K562 (cell line): Measurements from ENCODE around the gene KRT16. TPM values are rescaled to one million over a fixed set of nuclear protein-coding genes. Genes with fewer than 3 reads are reported as not detected.

Experiments
- ATAC-seq: fragments of 200-7000 bp; cut with Tn5 transposase; 3 replicates; pipeline ENCODE4 v1.9.1; 2020; ENCODE audit warnings: moderate library complexity
- BruUV-seq: library from RNA; stranded (reverse); fragments of 400-500 nt; replicated peaks from 2 replicates; lab custom pipeline; 2021; lab: Mats Ljungman, UMichigan
- CTCF ChIA-PET: fragments of 300-600 bp; formaldehyde crosslinking; extraction: SDS; loops from one replicate; lab custom pipeline; 2021; ENCODE audit warnings: low intra/inter-chr PET ratio; lab: Yijun Ruan, JAX
- POLR2A ChIA-PET: fragments of 300-600, 350-650 bp; sonication (Branson Sonifier 250); formaldehyde crosslinking; extraction: SDS; loops from one replicate; lab custom pipeline; 2021; ENCODE audit warnings: antibody characterized with exemption, inconsistent platforms; lab: Yijun Ruan, JAX
- DNase-seq, 4 experiments: peaks; one replicate each; pipeline versions ENCODE4 v3.0.0 to v3.0.0-alpha.2; 2011 to 2018; ENCODE audit warnings: low spot score in 3 of 4, mixed read lengths in 3 of 4; ENCODE audit errors: extremely low read depth in 1 of 4
- FAIRE-seq: peaks from 2 replicates; lab custom pipeline; 2011; peaks lifted over from hg19 to GRCh38; lab: Jason Lieb, UNC
- H2AFZ ChIP-seq: 2 replicates; pipeline ENCODE4 v1.6.0; 2011; ENCODE audit warnings: low read depth, low read length, control low read depth, inconsistent platforms
- H3K27ac ChIP-seq: fragments of 200-600 bp; 3 replicates; pipeline ENCODE4 v1.8.0; 2011; ENCODE audit warnings: low read depth, mild to moderate bottlenecking, control low read depth, inconsistent platforms, low read length, moderate library complexity, mixed read lengths; ENCODE audit errors: extremely low read depth
- H3K27me3 ChIP-seq, 2 experiments: fragments of 300-600 bp in 1 of 2; 2 replicates in 1 of 2; 3 replicates in 1 of 2; pipeline versions ENCODE4 v1.6.0 to v1.8.0; 2011; ENCODE audit warnings: inconsistent platforms in 2 of 2, low read length in 2 of 2, mild to moderate bottlenecking in 1 of 2, mixed read lengths in 1 of 2, moderate library complexity in 1 of 2; ENCODE audit not compliant: control insufficient read depth in 2 of 2, insufficient read depth in 2 of 2
- H3K36me3 ChIP-seq: fragments of 300-600 bp; 3 replicates; pipeline ENCODE4 v1.8.0; 2011; ENCODE audit warnings: mild to moderate bottlenecking, low read length, inconsistent platforms; ENCODE audit not compliant: control insufficient read depth, insufficient read depth
- H3K4me1 ChIP-seq, 2 experiments: fragments of 200-600 bp in 1 of 2; replicated peaks in 1 of 2; 2 replicates in 1 of 2; 3 replicates in 1 of 2; pipeline versions ENCODE4 v1.5.1 to v1.8.0; 2011; ENCODE audit warnings: inconsistent platforms in 2 of 2, low read length in 2 of 2, mild to moderate bottlenecking in 1 of 2, mixed read lengths in 1 of 2, moderate library complexity in 1 of 2; ENCODE audit not compliant: control insufficient read depth in 2 of 2, insufficient read depth in 2 of 2
- H3K4me2 ChIP-seq: 2 replicates; pipeline ENCODE4 v1.6.1; 2011; ENCODE audit warnings: low read length, control low read depth, inconsistent platforms, mixed read lengths; ENCODE audit not compliant: insufficient read depth
- H3K4me3 ChIP-seq: fragments of 200-600 bp; sonication (generic), shearing (Covaris generic); 2 replicates; pipeline ENCODE4 v1.5.1; 2016; ENCODE audit warnings: control low read depth, inconsistent platforms
- H3K79me2 ChIP-seq: fragments of 200-600 bp; 3 replicates; pipeline ENCODE4 v1.8.0; 2011; ENCODE audit warnings: low read length, inconsistent platforms; ENCODE audit not compliant: control insufficient read depth, insufficient read depth
- H3K9ac ChIP-seq, 2 experiments: 2 replicates each; pipeline versions ENCODE4 v1.6.0 to v1.6.1; 2011; ENCODE audit warnings: low read depth in 2 of 2, low read length in 2 of 2, control low read depth in 1 of 2, inconsistent platforms in 1 of 2, mild to moderate bottlenecking in 1 of 2, mixed read lengths in 1 of 2; ENCODE audit not compliant: insufficient read depth in 1 of 2
- H3K9me1 ChIP-seq: one replicate; pipeline ENCODE4 v1.6.0; 2011; ENCODE audit warnings: inconsistent platforms, mild to moderate bottlenecking, low read length, moderate library complexity; ENCODE audit not compliant: control insufficient read depth, insufficient read depth
- H3K9me3 ChIP-seq: replicated peaks from 2 replicates; pipeline ENCODE4 v1.5.1; 2011; ENCODE audit warnings: low read depth, low read length, inconsistent platforms; ENCODE audit not compliant: control insufficient read depth, insufficient read depth
- H4K20me1 ChIP-seq: replicated peaks from 2 replicates; pipeline ENCODE4 v1.6.1; 2011; ENCODE audit warnings: low read length, inconsistent platforms, mixed read lengths; ENCODE audit not compliant: control insufficient read depth, insufficient read depth
- CREBBP ChIP-seq: IDR thresholded peaks from one replicate; pipeline ENCODE4 v1.6.1; 2012; ENCODE audit warnings: low read depth, mild to moderate bottlenecking, control low read depth, inconsistent platforms, low read length
- E4F1 ChIP-seq: fragments of 250-450 bp; sonication (Bioruptor Pico); IDR thresholded peaks from 2 replicates; pipeline ENCODE4 v1.5.0; 2021; ENCODE audit warnings: mild to moderate bottlenecking, borderline replicate concordance
- ETV5 ChIP-seq: sonication (generic); formaldehyde crosslinking; IDR thresholded peaks from 2 replicates; pipeline ENCODE4 v1.4.0; 2020; ENCODE audit warnings: low read depth, mild to moderate bottlenecking, missing genetic modification reagents
- GABPB2 ChIP-seq: fragments of 250-450 bp; sonication (Bioruptor Pico); conservative IDR thresholded peaks from 2 replicates; pipeline ENCODE4 v1.5.1; 2021; ENCODE audit warnings: mild to moderate bottlenecking
- L3MBTL2 ChIP-seq: fragments of 450-650 bp; IDR thresholded peaks from 2 replicates; pipeline ENCODE4 v1.6.1; 2016; ENCODE audit warnings: mild to moderate bottlenecking, moderate library complexity
- RNF2 ChIP-seq: sonication (generic); IDR thresholded peaks from 2 replicates; pipeline ENCODE4 v1.6.1; 2016
- SIN3B ChIP-seq: fragments of 450-650 bp; IDR thresholded peaks from 2 replicates; pipeline ENCODE4 v1.6.1; 2017; ENCODE audit warnings: low read depth, mild to moderate bottlenecking, moderate library complexity
- TFAM ChIP-seq: fragments of 250-450 bp; sonication (Bioruptor Pico); conservative IDR thresholded peaks from 2 replicates; pipeline ENCODE4 v1.5.0; 2021; ENCODE audit warnings: mild to moderate bottlenecking, moderate library complexity
- TRIM24 ChIP-seq, 2 experiments: fragments of 450-650 bp; IDR thresholded peaks; 2 replicates each; pipeline ENCODE4 v1.6.1; 2016
- ZBTB33 ChIP-seq: sonication (generic); formaldehyde crosslinking; IDR thresholded peaks from 2 replicates; pipeline ENCODE4 v1.8.1; 2023; ENCODE audit warnings: mild to moderate bottlenecking, missing genetic modification reagents
- ZKSCAN8 ChIP-seq: fragments of 200-800 bp; sonication (Bioruptor generic); IDR thresholded peaks from 2 replicates; pipeline ENCODE4 v1.6.1; 2016; ENCODE audit warnings: missing genetic modification characterization, missing compliant biosample characterization
- ZNF512 ChIP-seq: IDR thresholded peaks from 2 replicates; pipeline ENCODE4 v1.6.1; 2016; ENCODE audit warnings: missing genetic modification characterization, missing compliant biosample characterization
- ZNF76 ChIP-seq: fragments of 250-450 bp; sonication (Bioruptor Pico); IDR thresholded peaks from 2 replicates; pipeline ENCODE4 v1.4.0; 2020; ENCODE audit warnings: mild to moderate bottlenecking, moderate library complexity, borderline replicate concordance
- WGBS: fragments of 100-300 bp; shearing (Covaris generic); methylation state at CpG from one replicate; pipeline ENCODE4 v1.1.6; 2016; ENCODE audit warnings: low coverage, mixed read lengths; ENCODE audit not compliant: insufficient coverage; ENCODE audit errors: missing lambda C conversion rate; 5-methylcytosine and 5-hydroxymethylcytosine counted together
- in situ Hi-C: fragments of 300-500 bp; cut with MboI; formaldehyde crosslinking; loops from 4 replicates; pipeline ENCODE4 v1.15.0; 2018; ENCODE audit warnings: inconsistent platforms, mixed read lengths
- intact Hi-C: fragments of 100-400 bp; cut with micrococcal nuclease; formaldehyde crosslinking; loops from 2 replicates; pipeline ENCODE4 v1.14.2; 2022
- polyA plus RNA-seq, 8 experiments: library from polyadenylated mRNA; depleted of rRNA in 4 of 8; stranded (reverse) in 5 of 8; unstranded in 3 of 8; fragments of >200 nt; fragmentation: Nextera tagmentation in 2 of 8; fragmentation: Illumina TruSeq in 1 of 8; extraction: Ambion mirVana in 2 of 8; extraction: Trizol in 1 of 8; gene quantifications; 2 replicates each; pipeline versions ENCODE4 v1.2.1 to v1.2.3, GENCODE V29; 2011 to 2014; ENCODE audit warnings: inconsistent platforms in 1 of 8, missing spikeins in 1 of 8
- total RNA-seq, 7 experiments: library from RNA; depleted of rRNA in 6 of 7; stranded (reverse); fragments of >200 nt in 6 of 7; fragmentation: Illumina TruSeq in 2 of 7; extraction: Trizol in 2 of 7; gene quantifications; 2 replicates each; pipeline versions ENCODE4 v1.2.1 to v1.2.3, GENCODE V29; 2011 to 2021; ENCODE audit warnings: low replicate concordance in 1 of 7

Gene KRT16
- total and polyA plus RNA-seq, 9 of the 15 experiments (the other 6 are each of a cell fraction or from before 2014, with no cell fraction given) = 0.04 TPM; not detected in 8

- no peak overlapping the region for H3K4me2 ChIP-seq
- ChIA-PET POLR2A (interaction anchor here (1.4 kb wide), 2 partner anchors 36 to 73 kb away, joined by 3 to 5 read pairs; partner anchors contain the start of gene EIF1), CTCF (no interaction called here)
- H4K20me1 ChIP-seq = 0 out of 2 replicates have a peak, but pooled peaks cover 3% of the 10 kb centered on the region
- no peak for DNase-seq
- intact Hi-C loops = no loop called here
- FAIRE-seq = no peak
- peaks cover 2 to 20% of the 10 kb centered on the region in 2 experiments; a peak in 2 of 5 replicates for H3K27me3 ChIP-seq
- BruUV-seq = no TSS peak
- H3K27ac ChIP-seq = no peak overlapping the region
- H3K9me3 ChIP-seq = no peaks in the 10 kb centered on the region
- no peak overlapping the region for H3K9ac ChIP-seq
- WGBS = 9% methylated on average over 5 of the region's 5 CpGs
- H3K36me3 ChIP-seq = no peaks in the 10 kb centered on the region
- H3K4me3 ChIP-seq = no peak overlapping the region
- no peak overlapping the region for H2AFZ ChIP-seq
- ATAC-seq = no peak
- H3K4me1 ChIP-seq = peaks cover 9 to 46% of the 10 kb centered on the region in 2 experiments; a peak in 3 of 5 replicates
- TF ChIP-seq ZKSCAN8 = no peak
- no peak for TF ChIP-seq E4F1
- TF ChIP-seq TRIM24 (IDR thresholded peaks at IDR 0.05) = no peak
- no peak for TF ChIP-seq ZBTB33 (CRISPR knock-in tag)
- no peak for TF ChIP-seq ZNF512
- TF ChIP-seq ZNF76 (CRISPR knock-in tag) = no peak
- no peak for TF ChIP-seq ETV5
- TF ChIP-seq RNF2 = no peak
- no peak for TF ChIP-seq GABPB2
- TF ChIP-seq TFAM = no peak
- TF ChIP-seq L3MBTL2 = no peak
- TF ChIP-seq SIN3B = no peak
- no peak for TF ChIP-seq CREBBP
- in situ Hi-C loops = loop anchor here (25.0 kb wide), 1 partner anchor 1040 kb away; no protein-coding TSS in a partner anchor
- no peaks in the 10 kb centered on the region for H3K9me1 ChIP-seq
- H3K79me2 ChIP-seq = no peaks in the 10 kb centered on the region
Measured at GRCh38 chr17:41652461-41652970, 39.9 kb upstream of the KRT16 start.
